Left colon (tissue), 2 donors: ENCODE data around the gene SEL1L. TPM values are rescaled to one million over a fixed set of nuclear protein-coding genes. Genes with fewer than 3 reads are reported as not detected.
"Not testable (repeated sequence)": the region's sequence is repeated elsewhere in the genome, so short reads cannot be mapped to it uniquely, and the experiment has no call there.

Source experiments
- ATAC-seq: fragments of 200-7000 bp; cut with Tn5 transposase; one replicate; pipeline ENCODE4 v1.9.1; 2020; ENCODE audit warnings: mild to moderate bottlenecking, moderate library complexity
- DNase-seq, 2 donors: peaks; one replicate each; pipeline ENCODE4 v3.0.0-alpha.2; 2020
- intact Hi-C, 2 donors: fragments of 100-400 bp; cut with DNase I in 1 of 2; cut with micrococcal nuclease in 1 of 2; formaldehyde crosslinking; loops; one replicate each; pipeline versions ENCODE4 v1.11.2 to v1.14.0; 2022; cut with DNase I, micrococcal nuclease
- total RNA-seq, 2 donors: library from RNA; stranded (reverse); fragmentation: NEBNext Ultra II Directional; extraction: Animal tissue kit (Norgen Biotek cat#: 25700); gene quantifications; one replicate each; pipeline ENCODE4 v1.2.1, GENCODE V29; 2021
- donor health status: DM: no; HTN: no; CAD: no.
- donor health status: DM: yes; HTN: yes; CAD: no.

Gene SEL1L
- total RNA-seq, 2 donors from 2014 or later = 97.6 to 111 TPM

GRCh38 chr14:81433378-81433777 is 100.3 kb downstream of the SEL1L start:
- no peak for DNase-seq

GRCh38 chr14:81432219-81432661 is 101.4 kb downstream of the SEL1L start:
- ATAC-seq = no peak
- intact Hi-C loops = no loop called here

More at GRCh38 chr14:81433378-81433777, 100.3 kb downstream of the SEL1L start:
- intact Hi-C loops = no loop called here
- no peak for ATAC-seq

GRCh38 chr14:81430235-81430634 is 103.4 kb downstream of the SEL1L start:
- DNase-seq (no peak), ATAC-seq (no peak)
- intact Hi-C loops = no loop called here

More at GRCh38 chr14:81432219-81432661, 101.4 kb downstream of the SEL1L start:
- DNase-seq = no peak

GRCh38 chr14:81429749-81430148 is 103.9 kb downstream of the SEL1L start:
- intact Hi-C loops, ATAC-seq, DNase-seq: not testable (repeated sequence)

GRCh38 chr14:81429028-81429427 is 104.6 kb downstream of the SEL1L start:
- DNase-seq (no peak), ATAC-seq (no peak)
- intact Hi-C loops = no loop called here

GRCh38 chr14:81427348-81428058 is 106.2 kb downstream of the SEL1L start:
- intact Hi-C loops = no loop called here
- DNase-seq (peak in 1 of 2 donors; percentile 17), ATAC-seq (peak; percentile 75)

GRCh38 chr14:81423504-81423903 is 110.1 kb downstream of the SEL1L start:
- DNase-seq (no peak), ATAC-seq (no peak)
- intact Hi-C loops = no loop called here

Other genes with a start within 250 kb of the SEL1L start
- gene STON2, start 133.5 kb downstream of the SEL1L start, total RNA-seq = 10 to 100 TPM; 13.2 to 24.1 TPM